Measurements from ENCODE around the gene DHCR7.

DNA sequence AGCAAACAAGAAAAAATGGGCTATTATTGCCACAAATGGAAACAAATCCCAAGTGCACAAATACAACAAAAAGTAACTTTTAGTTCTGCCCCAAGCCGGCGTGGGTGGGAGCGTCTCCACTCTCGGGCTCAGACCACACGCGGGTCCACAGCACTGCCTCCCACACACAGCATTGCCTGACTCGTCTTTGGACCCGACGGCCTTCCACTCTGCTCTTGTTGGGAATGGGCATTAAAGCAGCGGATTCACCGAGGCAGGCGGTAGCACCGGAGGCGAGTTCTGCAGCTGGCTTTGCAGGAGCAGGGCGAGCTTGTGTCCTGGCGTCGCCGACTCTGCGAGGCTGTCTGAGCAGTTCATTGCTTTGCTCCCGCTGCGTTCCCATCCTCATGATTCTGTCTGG, 27.8 kb upstream of the DHCR7 start:
- TF ChIP-seq EZH2 (IDR thresholded peaks at IDR 0.05; ENCODE audit: insufficient read depth, poor library complexity, severe bottlenecking) (no peak), EZH2phosphoT487 (IDR thresholded peaks at IDR 0.05; ENCODE audit: insufficient read depth, low read depth) (no peak)

Data from GM23248 (cell line).